Posterior cingulate gyrus (tissue), 11 donors: ENCODE measurements around the gene LRMDA.

Experiments
- DNase-seq, 10 donors: peaks; one replicate each; pipeline versions ENCODE4 v3.0.0 to v3.0.0-alpha.2; 2020 to 2021; ENCODE audit warnings: mixed read lengths in 3 of 10
- intact Hi-C: fragments of 100-400 bp; cut with DNase I; formaldehyde crosslinking; loops from one replicate; pipeline ENCODE4 v1.15.1; 2023

Gene LRMDA

GRCh38 chr10:76350583-76350982 lies 919.2 kb downstream of the LRMDA start:
- intact Hi-C loops, result no loop called here
- DNase-seq, result no peak

GRCh38 chr10:76352300-76352699 lies 920.9 kb downstream of the LRMDA start:
- intact Hi-C loops, result no loop called here
- DNase-seq, result no peak

- no peak for DNase-seq
- intact Hi-C loops, result no loop called here
These were observed 921.9 kb downstream of the LRMDA start for GRCh38 chr10:76353237-76353851.

DNA sequence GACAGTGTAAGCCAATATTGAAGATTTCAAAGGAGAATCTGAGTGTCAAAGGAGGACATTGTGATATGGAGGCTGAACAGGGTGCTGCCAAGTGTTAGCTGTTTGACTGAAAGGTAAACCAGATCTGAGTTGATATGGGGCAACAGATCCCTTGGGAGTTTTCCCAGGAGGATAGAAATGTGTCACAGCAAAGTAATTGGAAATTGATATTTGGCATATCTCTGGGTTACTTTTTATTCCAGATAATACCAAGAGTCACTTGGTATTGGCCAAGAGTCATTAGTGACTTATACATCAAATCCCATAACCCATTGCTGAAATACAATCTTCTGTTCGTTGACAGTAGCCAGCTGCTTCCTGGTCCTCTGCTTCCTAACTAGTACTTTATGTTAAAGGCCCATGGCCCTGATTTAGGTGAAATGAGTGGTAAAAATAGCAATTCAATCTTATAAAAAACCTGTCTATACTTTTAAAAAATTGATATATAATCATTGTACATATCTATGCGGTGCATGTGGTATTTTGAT lies 922.9 kb downstream of the LRMDA start:
- DNase-seq, result no peak
- intact Hi-C loops, result no loop called here

GRCh38 chr10:76354921-76355320 lies 923.5 kb downstream of the LRMDA start:
- DNase-seq, result no peak
- intact Hi-C loops, result no loop called here

DNA sequence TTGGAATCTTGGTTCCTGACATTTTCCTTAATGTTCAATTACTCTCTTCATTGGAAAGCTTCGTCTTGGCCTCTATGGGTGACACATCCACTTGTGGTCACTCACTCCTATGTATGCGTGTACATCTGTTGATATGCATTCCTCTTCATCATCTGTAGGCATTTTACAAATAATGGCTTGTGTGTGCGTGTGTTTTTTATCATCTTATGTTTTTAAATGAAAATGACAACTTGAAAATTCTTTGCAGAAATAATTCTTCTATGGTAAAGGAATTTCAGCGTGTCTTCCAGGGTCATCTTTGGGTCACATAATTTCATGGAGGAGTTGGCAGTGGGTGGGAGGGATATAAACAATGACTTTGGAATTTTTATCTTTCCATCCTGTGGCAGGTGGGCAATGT lies 925.1 kb downstream of the LRMDA start:
- intact Hi-C loops, result no loop called here
- no peak for DNase-seq

- intact Hi-C loops, result no loop called here
- no peak for DNase-seq
These were observed 926.4 kb downstream of the LRMDA start for GRCh38 chr10:76357726-76358415.

DNA sequence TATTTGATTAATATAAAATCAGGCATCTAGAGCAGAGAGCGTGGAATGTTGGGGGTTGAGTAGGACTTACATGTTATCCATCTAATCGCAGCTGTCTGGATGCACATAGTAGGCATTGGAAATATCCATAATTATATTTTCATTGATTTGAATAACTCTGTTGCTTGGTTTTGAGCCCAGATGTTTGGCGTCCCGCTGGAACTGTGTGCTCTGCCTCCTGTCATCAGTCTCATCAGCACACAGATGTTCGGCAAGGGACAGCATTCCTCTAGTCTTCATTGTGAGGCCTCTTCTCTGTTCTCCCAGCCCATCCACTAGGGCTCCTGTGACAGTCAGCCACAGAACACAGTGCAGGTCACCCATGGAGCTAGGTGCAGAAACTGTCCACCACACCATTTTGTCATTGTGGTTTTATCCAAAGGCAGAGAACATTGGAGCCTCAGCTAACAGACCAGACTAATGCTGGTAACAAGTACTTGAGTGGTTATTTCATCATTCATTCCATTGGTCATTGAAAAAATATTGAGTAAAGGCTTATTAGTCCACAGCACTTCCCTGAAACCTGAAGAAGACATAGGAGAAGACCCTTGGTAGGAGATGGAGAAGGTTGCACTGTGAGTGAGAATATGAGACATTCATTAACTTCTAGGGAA lies 927.4 kb downstream of the LRMDA start:
- no peak for DNase-seq
- intact Hi-C loops, result no loop called here

GRCh38 chr10:76375761-76376160 lies 944.3 kb downstream of the LRMDA start:
- DNase-seq, result no peak
- intact Hi-C loops, result no loop called here

DNA sequence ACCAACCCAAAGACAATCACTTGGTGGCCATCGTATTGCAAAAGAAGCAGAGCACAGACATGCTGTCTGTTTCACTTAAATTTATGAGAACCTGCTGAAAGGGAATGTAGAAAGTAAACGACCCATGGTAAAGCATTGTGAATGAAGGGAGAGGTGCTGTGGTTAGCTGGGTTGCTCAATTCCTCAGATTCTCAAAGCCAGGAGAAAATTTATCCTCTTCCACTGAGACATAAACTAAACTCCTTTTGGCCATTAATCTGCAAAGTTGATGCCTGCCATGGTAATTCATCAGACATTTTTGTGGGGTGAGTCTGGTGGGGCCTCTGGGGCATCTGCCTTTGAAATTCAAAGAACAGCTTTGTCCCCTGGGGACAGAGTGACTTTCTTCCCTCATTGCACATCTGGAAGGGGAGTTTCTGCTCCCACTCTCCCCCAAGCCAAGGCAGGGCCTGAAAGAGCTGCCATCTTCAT lies 951.0 kb downstream of the LRMDA start:
- intact Hi-C loops, result no loop called here

DNA sequence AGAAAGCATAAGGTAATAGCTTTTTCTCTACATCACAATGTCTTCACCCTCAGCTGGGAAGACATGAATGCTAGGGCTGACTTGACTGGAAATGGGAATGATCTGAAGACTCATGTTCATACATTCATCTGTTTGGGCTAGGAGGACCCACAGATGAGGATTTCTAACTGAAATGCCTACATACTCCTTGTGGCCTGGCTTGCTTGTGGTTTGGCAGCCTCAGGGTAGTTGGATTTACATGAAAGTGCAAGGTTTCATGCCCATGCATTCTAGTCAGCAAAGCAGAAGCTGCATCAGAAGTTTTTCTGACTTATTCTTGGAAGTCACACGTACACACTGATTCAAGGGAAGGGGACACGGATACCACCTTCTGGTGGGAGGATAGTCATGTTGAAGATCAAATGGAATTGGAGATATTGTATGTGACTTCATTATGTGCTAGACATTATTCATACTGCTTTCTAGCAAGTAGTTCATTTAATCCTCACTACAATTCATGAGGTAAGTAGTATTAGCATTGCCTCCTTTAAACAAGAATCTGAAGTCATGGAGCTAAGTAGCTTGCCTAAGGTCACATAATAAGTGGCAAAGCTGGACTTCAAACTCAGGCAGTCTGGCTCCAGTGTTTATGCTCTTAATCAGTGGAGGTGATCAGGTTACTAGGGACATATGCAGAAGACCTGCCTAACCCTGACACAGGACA lies 957.0 kb downstream of the LRMDA start:
- intact Hi-C loops, result no loop called here
- DNase-seq, result no peak

More for the DNA sequence above, 951.0 kb downstream of the LRMDA start:
- DNase-seq, result no peak

GRCh38 chr10:76393875-76394706 lies 962.7 kb downstream of the LRMDA start:
- intact Hi-C loops, result no loop called here
- no peak for DNase-seq

DNA sequence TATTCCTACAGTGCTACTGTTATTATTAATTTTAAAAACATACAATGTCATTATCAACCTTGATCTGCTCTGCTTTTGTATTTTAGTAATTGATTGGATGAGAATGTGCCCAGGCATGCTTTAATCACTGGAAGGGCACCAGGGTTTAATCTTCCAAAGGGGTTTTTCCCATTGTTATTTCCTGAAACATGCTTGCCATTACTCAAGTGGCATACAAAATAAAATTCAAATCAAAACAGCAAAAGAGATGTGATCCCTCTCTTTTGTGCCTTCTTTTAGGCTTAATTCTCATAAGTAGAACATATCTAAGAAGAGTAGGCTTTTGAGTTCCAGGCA lies 963.3 kb downstream of the LRMDA start:
- DNase-seq, result no peak
- intact Hi-C loops, result no loop called here

DNA sequence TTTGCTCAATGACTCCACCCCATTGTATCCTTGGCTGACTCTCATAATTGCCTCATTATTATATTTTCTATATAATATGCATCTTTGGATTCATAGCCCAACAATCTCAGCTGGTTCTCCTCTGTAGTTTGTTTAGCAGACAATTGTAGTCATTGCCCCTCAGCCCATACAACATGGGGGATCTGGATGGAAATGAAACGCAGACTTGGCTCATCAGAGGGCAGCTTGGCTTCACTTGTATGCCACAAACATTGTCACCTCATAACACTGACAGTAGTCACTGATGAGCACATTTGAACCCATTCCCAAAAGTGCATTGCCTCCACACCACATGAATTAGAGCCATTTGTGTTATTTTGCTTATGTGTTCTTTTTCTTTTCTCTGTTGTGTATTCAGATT lies 963.8 kb downstream of the LRMDA start:
- no peak for DNase-seq
- intact Hi-C loops, result no loop called here

DNA sequence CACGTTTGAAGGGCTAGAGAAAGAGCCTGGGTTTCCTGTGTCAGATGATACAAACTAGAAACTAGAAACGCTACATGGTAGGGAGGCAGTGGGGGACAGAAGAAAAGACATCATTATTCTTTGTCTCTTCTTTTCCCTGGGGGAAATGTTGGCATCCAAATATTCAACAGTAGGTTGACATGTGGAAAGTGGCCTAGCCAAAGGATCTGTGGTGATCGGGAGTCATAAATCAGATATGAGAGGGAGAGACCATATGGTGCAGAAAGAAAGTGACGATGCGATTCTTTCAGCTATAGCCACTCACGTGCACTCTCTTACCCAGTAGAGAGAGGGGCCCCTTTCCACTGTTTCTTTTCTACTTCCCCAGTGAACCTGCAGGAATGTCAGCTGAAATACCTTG lies 964.7 kb downstream of the LRMDA start:
- intact Hi-C loops, result no loop called here
- DNase-seq, result no peak

DNA sequence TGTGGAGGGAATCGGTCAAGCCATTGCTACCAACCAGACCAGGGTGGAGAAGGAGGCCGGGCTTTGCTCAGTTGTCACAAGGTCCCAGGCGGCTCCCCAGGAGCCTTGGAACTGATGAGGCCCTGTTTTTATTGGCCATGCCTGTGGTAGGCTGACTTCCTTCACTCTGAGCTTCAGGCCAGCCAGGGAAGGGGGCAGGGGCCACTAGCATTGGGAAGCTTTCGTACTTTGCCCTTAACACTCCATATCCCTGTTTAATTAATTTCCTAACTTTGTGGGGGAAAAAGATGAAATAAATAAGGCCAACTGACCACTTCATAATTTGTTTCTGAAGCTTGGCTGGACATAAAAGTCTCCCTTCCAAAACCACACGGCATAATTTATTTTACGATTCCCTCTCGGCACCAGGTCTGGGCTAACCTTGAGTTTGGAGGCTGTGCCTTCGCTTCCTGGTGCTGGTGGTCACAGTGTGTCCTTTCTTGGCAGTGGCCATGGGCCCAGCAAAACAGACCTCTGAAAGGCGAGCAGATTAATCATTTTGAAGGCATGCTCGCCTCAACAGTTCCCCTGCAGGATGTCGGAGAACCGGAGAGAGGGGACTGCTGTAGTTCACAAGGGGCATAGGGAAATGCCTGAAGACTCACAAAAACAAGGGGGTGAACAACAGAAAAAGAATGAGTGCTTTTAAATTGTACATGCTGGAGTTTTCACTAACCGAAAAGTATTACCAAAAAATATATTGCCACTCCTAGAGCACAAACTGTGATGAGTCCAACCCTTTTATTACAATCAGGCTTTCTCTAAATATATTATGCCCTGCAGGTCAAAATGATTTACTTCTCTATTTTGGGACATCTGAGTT lies 966.0 kb downstream of the LRMDA start:
- intact Hi-C loops, result no loop called here
- no peak for DNase-seq

DNA sequence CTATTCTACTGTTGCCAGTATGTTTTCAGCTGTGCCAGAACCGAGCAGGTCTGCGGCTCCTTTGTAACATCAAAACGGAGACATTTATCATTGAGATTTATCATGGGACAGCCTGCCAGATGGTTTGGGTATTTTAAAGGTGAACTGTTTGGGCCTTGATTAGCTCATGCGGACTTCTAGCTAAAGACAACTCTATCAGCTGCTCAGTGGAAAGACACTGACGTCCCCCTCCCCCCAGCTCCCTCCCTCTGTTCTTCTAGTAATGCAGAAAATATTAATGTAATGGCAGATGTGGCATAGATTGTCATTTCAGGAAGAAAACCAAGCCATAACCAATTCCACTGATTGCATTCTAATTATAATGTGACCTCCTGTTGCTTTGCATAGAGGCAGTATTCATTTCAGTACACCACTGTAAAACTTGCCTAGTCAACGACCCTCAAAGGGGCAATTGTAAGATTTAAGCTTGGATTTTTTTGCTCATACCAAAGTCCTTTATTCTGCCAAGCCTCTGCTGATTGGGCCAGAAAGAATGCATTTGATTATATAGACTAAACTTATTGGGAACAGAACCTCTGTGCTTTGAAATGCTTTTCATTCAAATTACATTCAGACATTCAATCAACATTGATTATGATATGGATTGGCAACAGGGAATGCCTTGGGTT lies 966.8 kb downstream of the LRMDA start:
- intact Hi-C loops, result no loop called here

DNA sequence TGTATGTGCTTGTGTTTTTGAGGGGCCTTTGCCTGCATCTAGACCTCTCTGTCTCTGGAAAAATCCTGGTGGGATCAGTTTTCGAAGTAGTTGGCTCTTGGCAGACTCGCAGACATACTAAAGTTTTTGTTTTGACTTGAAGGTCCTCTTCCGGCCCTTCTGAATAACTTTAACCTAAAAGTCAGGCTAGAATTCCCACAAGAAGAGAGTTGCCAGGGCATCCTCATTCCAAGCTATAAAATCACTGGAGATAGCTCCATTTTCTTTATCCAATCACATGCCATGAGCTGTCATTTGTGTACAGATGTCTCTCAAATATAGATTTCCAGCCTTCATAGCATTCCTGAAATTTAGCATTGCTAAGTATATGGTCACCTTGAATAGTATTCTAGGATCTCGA lies 967.8 kb downstream of the LRMDA start:
- no peak for DNase-seq
- intact Hi-C loops, result no loop called here

More for the DNA sequence above, 966.8 kb downstream of the LRMDA start:
- DNase-seq, result no peak

DNA sequence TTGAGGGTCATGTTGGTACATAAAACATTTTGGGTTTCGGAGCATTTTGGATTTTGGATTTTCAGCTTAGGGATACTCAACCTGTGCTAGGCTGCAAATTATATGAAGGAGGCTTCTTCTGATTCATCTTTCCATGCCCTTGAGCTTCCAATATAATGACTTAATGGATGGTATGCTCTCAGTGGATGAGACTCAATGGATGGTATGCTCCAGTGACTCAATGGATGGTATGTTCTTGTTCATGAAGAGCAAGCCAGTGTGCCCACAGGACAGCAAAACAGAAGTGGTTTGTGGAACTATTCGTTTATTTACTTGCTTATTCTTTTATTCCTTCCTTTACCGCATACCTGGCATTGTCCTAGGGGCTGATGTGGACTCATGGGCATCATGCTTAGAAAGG lies 969.6 kb downstream of the LRMDA start:
- DNase-seq, result no peak
- intact Hi-C loops, result no loop called here
